ENCODE data around the gene NTNG1.

NTNG1 gene

GRCh38 chr1:107251083-107251482 lies 110.2 kb downstream of the NTNG1 start:
- TF ChIP-seq GATA3 (IDR thresholded peaks at IDR 0.05; ENCODE audit: low read depth, low read length), result no peak
- TF ChIP-seq GATA2 (IDR thresholded peaks at IDR 0.05; ENCODE audit: low read depth, low read length), result no peak

- TF ChIP-seq GATA2 (IDR thresholded peaks at IDR 0.05; ENCODE audit: low read depth, low read length) (no peak), GATA3 (IDR thresholded peaks at IDR 0.05; ENCODE audit: low read depth, low read length) (no peak)
Measured at GRCh38 chr1:107251839-107252238, 111.0 kb downstream of the NTNG1 start.

- TF ChIP-seq GATA3 (IDR thresholded peaks at IDR 0.05; ENCODE audit: low read depth, low read length), result no peak
- TF ChIP-seq GATA2 (IDR thresholded peaks at IDR 0.05; ENCODE audit: low read depth, low read length), result no peak
Measured at GRCh38 chr1:107252271-107252670, 111.4 kb downstream of the NTNG1 start.

GRCh38 chr1:107254306-107254705 lies 113.5 kb downstream of the NTNG1 start:
- TF ChIP-seq GATA2 (IDR thresholded peaks at IDR 0.05; ENCODE audit: low read depth, low read length), result no peak
- TF ChIP-seq GATA3 (IDR thresholded peaks at IDR 0.05; ENCODE audit: low read depth, low read length), result no peak

GRCh38 chr1:107255469-107255868 lies 114.6 kb downstream of the NTNG1 start:
- TF ChIP-seq GATA3 (IDR thresholded peaks at IDR 0.05; ENCODE audit: low read depth, low read length) (no peak), GATA2 (IDR thresholded peaks at IDR 0.05; ENCODE audit: low read depth, low read length) (no peak)

- TF ChIP-seq GATA2 (IDR thresholded peaks at IDR 0.05; ENCODE audit: low read depth, low read length), result no peak
- no peak for TF ChIP-seq GATA3 (IDR thresholded peaks at IDR 0.05; ENCODE audit: low read depth, low read length)
Measured at GRCh38 chr1:107262467-107263286, 121.8 kb downstream of the NTNG1 start.

GRCh38 chr1:107263291-107263915 lies 122.6 kb downstream of the NTNG1 start:
- TF ChIP-seq GATA2 (IDR thresholded peaks at IDR 0.05; ENCODE audit: low read depth, low read length) (no peak), GATA3 (IDR thresholded peaks at IDR 0.05; ENCODE audit: low read depth, low read length) (no peak)

GRCh38 chr1:107264007-107264406 lies 123.2 kb downstream of the NTNG1 start:
- no peak for TF ChIP-seq GATA2 (IDR thresholded peaks at IDR 0.05; ENCODE audit: low read depth, low read length)
- no peak for TF ChIP-seq GATA3 (IDR thresholded peaks at IDR 0.05; ENCODE audit: low read depth, low read length)

- TF ChIP-seq GATA3 (IDR thresholded peaks at IDR 0.05; ENCODE audit: low read depth, low read length), result no peak
- no peak for TF ChIP-seq GATA2 (IDR thresholded peaks at IDR 0.05; ENCODE audit: low read depth, low read length)
Measured at GRCh38 chr1:107264561-107264960, 123.7 kb downstream of the NTNG1 start.

GRCh38 chr1:107267489-107267888 lies 126.7 kb downstream of the NTNG1 start:
- TF ChIP-seq GATA2 (IDR thresholded peaks at IDR 0.05; ENCODE audit: low read depth, low read length) (no peak), GATA3 (IDR thresholded peaks at IDR 0.05; ENCODE audit: low read depth, low read length) (no peak)

- TF ChIP-seq GATA3 (IDR thresholded peaks at IDR 0.05; ENCODE audit: low read depth, low read length) (no peak), GATA2 (IDR thresholded peaks at IDR 0.05; ENCODE audit: low read depth, low read length) (no peak)
Measured at GRCh38 chr1:107272321-107272720, 131.5 kb downstream of the NTNG1 start.

- TF ChIP-seq GATA3 (IDR thresholded peaks at IDR 0.05; ENCODE audit: low read depth, low read length), result no peak
- no peak for TF ChIP-seq GATA2 (IDR thresholded peaks at IDR 0.05; ENCODE audit: low read depth, low read length)
Measured at GRCh38 chr1:107273515-107273914, 132.7 kb downstream of the NTNG1 start.

GRCh38 chr1:107274227-107274626 lies 133.4 kb downstream of the NTNG1 start:
- no peak for TF ChIP-seq GATA2 (IDR thresholded peaks at IDR 0.05; ENCODE audit: low read depth, low read length)
- no peak for TF ChIP-seq GATA3 (IDR thresholded peaks at IDR 0.05; ENCODE audit: low read depth, low read length)

GRCh38 chr1:107276247-107276646 lies 135.4 kb downstream of the NTNG1 start:
- TF ChIP-seq GATA2 (IDR thresholded peaks at IDR 0.05; ENCODE audit: low read depth, low read length) (no peak), GATA3 (IDR thresholded peaks at IDR 0.05; ENCODE audit: low read depth, low read length) (no peak)

- TF ChIP-seq GATA3 (IDR thresholded peaks at IDR 0.05; ENCODE audit: low read depth, low read length) (no peak), GATA2 (IDR thresholded peaks at IDR 0.05; ENCODE audit: low read depth, low read length) (no peak)
Measured at GRCh38 chr1:107277022-107277421, 136.2 kb downstream of the NTNG1 start.

All from SH-SY5Y (cell line).